HepG2 (cell line): ENCODE data around the gene RNF25. TPM values are rescaled to one million over a fixed set of nuclear protein-coding genes. Genes with fewer than 3 reads are reported as not detected.

Source experiments
- ATAC-seq: fragments of 200-7000 bp; cut with Tn5 transposase; 3 replicates; pipeline ENCODE4 v1.9.1; 2020; ENCODE audit warnings: mild to moderate bottlenecking, moderate library complexity
- BruUV-seq: library from RNA; stranded (reverse); fragments of 400-500 nt; replicated peaks from 2 replicates; lab custom pipeline; 2021; lab: Mats Ljungman, UMichigan
- CTCF ChIA-PET: fragments of 300-600 bp; formaldehyde crosslinking; extraction: SDS; loops from one replicate; lab custom pipeline; 2021; ENCODE audit warnings: low total read pairs, inconsistent platforms, low intra/inter-chr PET ratio; lab: Yijun Ruan, JAX
- POLR2A ChIA-PET: fragments of 350-600 bp; sonication (Branson Sonifier 250); formaldehyde crosslinking; loops from one replicate; lab custom pipeline; 2020; ENCODE audit warnings: antibody characterized with exemption, inconsistent platforms; lab: Yijun Ruan, JAX
- DNase-seq: peaks from one replicate; pipeline ENCODE4 v3.0.0-alpha.2; 2015; ENCODE audit warnings: low spot score
- FAIRE-seq: peaks from 3 replicates; lab custom pipeline; 2011; peaks lifted over from hg19 to GRCh38; lab: Jason Lieb, UNC
- H2AFZ ChIP-seq: one replicate; pipeline ENCODE4 v1.6.1; 2011; ENCODE audit warnings: low read length, inconsistent platforms
- H3K27ac ChIP-seq: fragments of 300-600 bp; 3 replicates; pipeline ENCODE4 v1.8.0; 2011; ENCODE audit warnings: mixed run types, mild to moderate bottlenecking, mixed read lengths, low read length, inconsistent platforms; ENCODE audit not compliant: insufficient read depth; ENCODE audit errors: extremely low read length
- H3K27me3 ChIP-seq, 2 experiments: fragments of 200-600 bp in 1 of 2; 2 replicates in 1 of 2; 3 replicates in 1 of 2; pipeline versions ENCODE4 v1.6.0 to v1.8.0; 2011; ENCODE audit warnings: low read length in 2 of 2, mild to moderate bottlenecking in 2 of 2, moderate library complexity in 2 of 2, inconsistent platforms in 1 of 2; ENCODE audit not compliant: insufficient read depth in 2 of 2, control insufficient read depth in 1 of 2
- H3K36me3 ChIP-seq, 2 experiments: fragments of 200-600 bp in 1 of 2; replicated peaks in 1 of 2; 2 replicates in 1 of 2; 3 replicates in 1 of 2; pipeline versions ENCODE4 v1.5.1 to v1.8.0; 2011; ENCODE audit warnings: low read length in 2 of 2, inconsistent platforms in 1 of 2; ENCODE audit not compliant: insufficient read depth in 2 of 2, control insufficient read depth in 1 of 2
- H3K4me1 ChIP-seq: 2 replicates; pipeline ENCODE4 v1.5.1; 2012; ENCODE audit warnings: low read length, inconsistent platforms; ENCODE audit not compliant: insufficient read depth
- H3K4me2 ChIP-seq: 2 replicates; pipeline ENCODE4 v1.6.0; 2011; ENCODE audit warnings: low read depth, low read length, inconsistent platforms
- H3K4me3 ChIP-seq, 3 experiments: fragments of 200-600 bp in 1 of 3; sonication (generic), shearing (Covaris generic) in 1 of 3; replicated peaks in 1 of 3; 2 replicates each; pipeline ENCODE4 v1.5.1; 2011 to 2016; ENCODE audit warnings: low read length in 3 of 3, inconsistent platforms in 2 of 3, low read depth in 2 of 3, mild to moderate bottlenecking in 2 of 3, control low read depth in 1 of 3, mixed read lengths in 1 of 3; ENCODE audit not compliant: insufficient read depth in 1 of 3
- H3K79me2 ChIP-seq: one replicate; pipeline ENCODE4 v1.6.1; 2011; ENCODE audit warnings: low read length, inconsistent platforms; ENCODE audit not compliant: insufficient read depth
- H3K9ac ChIP-seq: 2 replicates; pipeline ENCODE4 v1.6.0; 2011; ENCODE audit warnings: mild to moderate bottlenecking, low read depth, low read length, inconsistent platforms; ENCODE audit not compliant: insufficient read depth
- H3K9me3 ChIP-seq: 2 replicates; pipeline ENCODE4 v1.5.1; 2012; ENCODE audit warnings: mild to moderate bottlenecking, low read length
- H4K20me1 ChIP-seq: 2 replicates; pipeline ENCODE4 v1.6.0; 2011; ENCODE audit warnings: inconsistent platforms, mild to moderate bottlenecking, low read length, moderate library complexity; ENCODE audit not compliant: insufficient read depth
- CAMTA2 ChIP-seq: sonication (generic); formaldehyde crosslinking; IDR thresholded peaks from 2 replicates; pipeline ENCODE4 v1.4.0; 2020; ENCODE audit warnings: mild to moderate bottlenecking, missing genetic modification reagents, borderline replicate concordance
- EEA1 ChIP-seq: sonication (generic); formaldehyde crosslinking; IDR thresholded peaks from 2 replicates; pipeline ENCODE4 v1.5.1; 2020; ENCODE audit warnings: mild to moderate bottlenecking, missing genetic modification reagents, borderline replicate concordance
- MAFF ChIP-seq: IDR thresholded peaks from 2 replicates; pipeline ENCODE4 v1.6.1; 2011; ENCODE audit warnings: low read depth, low read length, improper control_type of control experiment
- MTA1 ChIP-seq: sonication (generic); formaldehyde crosslinking; IDR thresholded peaks from 2 replicates; pipeline ENCODE4 v1.4.0; 2020; ENCODE audit warnings: missing genetic modification reagents, mild to moderate bottlenecking, borderline replicate concordance
- SNAPC5 ChIP-seq: sonication (generic); formaldehyde crosslinking; IDR thresholded peaks from 2 replicates; pipeline ENCODE4 v1.8.1; 2023; ENCODE audit warnings: mild to moderate bottlenecking, missing genetic modification reagents, borderline replicate concordance
- TFAP4 ChIP-seq: sonication (generic); IDR thresholded peaks from 2 replicates; pipeline ENCODE4 v1.6.1; 2016; ENCODE audit warnings: low read depth, borderline replicate concordance
- ZBTB10 ChIP-seq: sonication (generic); formaldehyde crosslinking; IDR thresholded peaks from 2 replicates; pipeline ENCODE4 v1.4.0; 2020; ENCODE audit warnings: missing genetic modification reagents, borderline replicate concordance
- ZFP36L2 ChIP-seq: sonication (generic); formaldehyde crosslinking; IDR thresholded peaks from 2 replicates; pipeline ENCODE4 v1.4.0; 2020; ENCODE audit warnings: missing genetic modification reagents
- WGBS: methylation state at CpG from one replicate; pipeline ENCODE4 v1.1.6; 2017; ENCODE audit warnings: low lambda C conversion rate; 5-methylcytosine and 5-hydroxymethylcytosine counted together
- in situ Hi-C: cut with HindIII; loops from 2 replicates; pipeline ENCODE4 v1.10.0; 2017; ENCODE audit warnings: low pct_unique_long_range_greater_than_20kb; ENCODE audit not compliant: extremely low pct_ligation_motif_present
- intact Hi-C: fragments of 100-400 bp; cut with micrococcal nuclease; formaldehyde crosslinking; loops from one replicate; pipeline ENCODE4 v1.10.0; 2022; ENCODE audit not compliant: unreplicated experiment
- polyA plus RNA-seq, 8 experiments: library from polyadenylated mRNA; depleted of rRNA in 3 of 8; stranded (reverse) in 7 of 8; unstranded in 1 of 8; fragments of >200 nt; fragmentation: Illumina TruSeq in 4 of 8; extraction: Trizol in 4 of 8; gene quantifications; 2 replicates each; pipeline versions ENCODE4 v1.2.1 to v1.2.3, GENCODE V29; 2011 to 2016; ENCODE audit warnings: low read depth in 4 of 8, missing spikeins in 1 of 8, mixed read lengths in 1 of 8; ENCODE audit not compliant: insufficient read depth in 1 of 8
- total RNA-seq, 5 experiments: library from RNA; depleted of rRNA; stranded (reverse); fragments of >200 nt; fragmentation: Illumina TruSeq; extraction: Trizol; gene quantifications; 2 replicates each; pipeline ENCODE4 v1.2.3, GENCODE V29; 2016; ENCODE audit warnings: low read depth in 1 of 5
- TF ChIP-seq, protein P1 (sequence below): sonication (generic); formaldehyde crosslinking; IDR thresholded peaks from 2 replicates; pipeline ENCODE4 v1.4.0; 2020; ENCODE audit warnings: missing genetic modification reagents
- TF ChIP-seq, protein P2 (sequence below): fragments of 450-650 bp; IDR thresholded peaks from 2 replicates; pipeline ENCODE4 v1.6.1; 2016
- TF ChIP-seq, protein P3 (sequence below): sonication (generic); formaldehyde crosslinking; IDR thresholded peaks from 2 replicates; pipeline ENCODE4 v1.9.0; 2021; ENCODE audit warnings: missing genetic modification reagents, borderline replicate concordance

RNF25 gene
- total and polyA plus RNA-seq, 2 of the 13 experiments (the other 11 are each of a cell fraction or from before 2014, with no cell fraction given) = 37.0 to 87.6 TPM

DNA sequence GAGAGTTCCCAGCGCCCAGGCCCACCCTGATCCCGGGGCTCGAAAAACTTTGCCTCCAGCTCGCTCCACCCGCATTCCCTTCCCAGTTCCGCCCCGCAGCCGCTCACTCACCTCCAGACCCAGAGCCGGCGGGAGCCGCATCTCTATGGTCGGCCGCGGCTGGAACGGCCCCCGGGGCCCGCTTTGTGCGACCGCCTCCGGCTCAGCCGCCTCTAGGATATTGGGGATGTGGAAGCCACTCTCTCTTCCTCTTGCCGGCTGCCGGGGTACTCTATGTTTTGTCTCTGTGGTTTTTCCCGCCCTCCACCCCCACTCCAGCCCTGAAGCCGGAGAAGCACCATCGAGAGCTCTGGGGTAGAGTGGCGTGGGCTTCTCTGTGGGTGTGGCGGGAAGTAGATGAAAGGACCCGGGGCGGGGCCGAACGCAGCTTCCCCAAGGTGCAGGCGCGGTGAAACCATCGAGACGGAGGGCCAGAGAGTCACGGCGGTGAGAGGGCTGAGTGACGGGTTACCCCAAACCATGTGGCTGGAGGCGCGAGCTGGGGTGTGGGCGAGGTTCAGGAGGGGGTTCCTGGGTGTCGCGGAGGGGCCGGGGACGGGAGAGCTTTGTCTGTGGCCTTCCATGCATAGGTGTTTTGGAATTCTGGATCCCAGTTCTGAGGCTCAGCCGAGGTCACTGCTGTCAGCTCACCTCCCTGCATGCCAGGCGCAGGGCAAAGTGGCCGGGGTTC is 12.4 kb downstream of the RNF25 start, which contains the start of the genes BCS1L and ZNF142:
Gene BCS1L (plus strand): TSS at position 426 of the 730 bp plus-strand sequence. CDS start 1,305 bp downstream, outside the sequence.
Gene ZNF142 (minus strand): TSS at position 366 of the 730 bp plus-strand sequence. CDS start 3,194 bp downstream, outside the sequence.
- intact Hi-C loops = loop anchor here (1.0 to 2.0 kb wide), 4 partner anchors 28 to 147 kb away; partner anchors contain the start of genes CNOT9, CYP27A1 and USP37
- FAIRE-seq = peak; percentile 95
- peak within 1 kb of the TSS; percentile 79 for H2AFZ ChIP-seq
- ChIA-PET CTCF (interaction anchor here (1.2 to 3.2 kb wide), 2 partner anchors 28 to 189 kb away, joined by 4 to 41 read pairs; no protein-coding TSS in a partner anchor), POLR2A (interaction anchor here (0.6 to 5.8 kb wide), 27 partner anchors 9 to 728 kb away, joined by 3 to 130 read pairs (median 5); partner anchors contain the start of genes AAMP, CNPPD1, CTDSP1 and CYP27A1)
- H3K4me3 ChIP-seq = peak within 1 kb of the TSS; percentile 78 to 92 (median 80)
- H3K27me3 ChIP-seq = no peaks in the 10 kb centered on the region; a peak in 1 of 5 replicates
- peak; percentile 89 for DNase-seq
- in situ Hi-C loops = no loop called here
- H3K36me3 ChIP-seq = peaks cover 24 to 60% of the 10 kb centered on the region in 2 experiments
- BruUV-seq = no TSS peak
- no peaks in the 10 kb centered on the region for H4K20me1 ChIP-seq
- no peaks in the 10 kb centered on the region for H3K9me3 ChIP-seq
- peak within 1 kb of the TSS; percentile 59 for H3K27ac ChIP-seq
- peak; percentile 96 for ATAC-seq
- H3K4me2 ChIP-seq = peak within 1 kb of the TSS; percentile 95
- 1% methylated on average over 37 of the region's 49 CpGs for WGBS
- peaks cover 24% of the 10 kb centered on the region for H3K4me1 ChIP-seq
- H3K79me2 ChIP-seq = peaks cover 20% of the 10 kb centered on the region
- H3K9ac ChIP-seq = peak within 1 kb of the TSS; percentile 73
- TF ChIP-seq ZFP36L2 (no peak), MTA1 (peak; percentile 88; the same call in 1 of the 2 replicates), EEA1 (0 out of 2 replicates have a peak, but pooled peaks have one; percentile 73), ZBTB10 (peak; percentile 67; the same call in 1 of the 2 replicates), MAFF (no peak), CAMTA2 (no peak; the same call in 1 of the 2 replicates), TFAP4 (peak; percentile 16; the same call in 1 of the 2 replicates), SNAPC5 (0 out of 2 replicates have a peak, but pooled peaks have one; percentile 41)
- TF ChIP-seq, protein P1, sequence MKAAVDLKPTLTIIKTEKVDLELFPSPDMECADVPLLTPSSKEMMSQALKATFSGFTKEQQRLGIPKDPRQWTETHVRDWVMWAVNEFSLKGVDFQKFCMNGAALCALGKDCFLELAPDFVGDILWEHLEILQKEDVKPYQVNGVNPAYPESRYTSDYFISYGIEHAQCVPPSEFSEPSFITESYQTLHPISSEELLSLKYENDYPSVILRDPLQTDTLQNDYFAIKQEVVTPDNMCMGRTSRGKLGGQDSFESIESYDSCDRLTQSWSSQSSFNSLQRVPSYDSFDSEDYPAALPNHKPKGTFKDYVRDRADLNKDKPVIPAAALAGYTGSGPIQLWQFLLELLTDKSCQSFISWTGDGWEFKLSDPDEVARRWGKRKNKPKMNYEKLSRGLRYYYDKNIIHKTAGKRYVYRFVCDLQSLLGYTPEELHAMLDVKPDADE (CRISPR knock-in tag) = no peak
- TF ChIP-seq, protein P2, sequence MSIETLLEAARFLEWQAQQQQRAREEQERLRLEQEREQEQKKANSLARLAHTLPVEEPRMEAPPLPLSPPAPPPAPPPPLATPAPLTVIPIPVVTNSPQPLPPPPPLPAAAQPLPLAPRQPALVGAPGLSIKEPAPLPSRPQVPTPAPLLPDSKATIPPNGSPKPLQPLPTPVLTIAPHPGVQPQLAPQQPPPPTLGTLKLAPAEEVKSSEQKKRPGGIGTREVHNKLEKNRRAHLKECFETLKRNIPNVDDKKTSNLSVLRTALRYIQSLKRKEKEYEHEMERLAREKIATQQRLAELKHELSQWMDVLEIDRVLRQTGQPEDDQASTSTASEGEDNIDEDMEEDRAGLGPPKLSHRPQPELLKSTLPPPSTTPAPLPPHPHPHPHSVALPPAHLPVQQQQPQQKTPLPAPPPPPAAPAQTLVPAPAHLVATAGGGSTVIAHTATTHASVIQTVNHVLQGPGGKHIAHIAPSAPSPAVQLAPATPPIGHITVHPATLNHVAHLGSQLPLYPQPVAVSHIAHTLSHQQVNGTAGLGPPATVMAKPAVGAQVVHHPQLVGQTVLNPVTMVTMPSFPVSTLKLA = peak; percentile 46
- TF ChIP-seq, protein P3, sequence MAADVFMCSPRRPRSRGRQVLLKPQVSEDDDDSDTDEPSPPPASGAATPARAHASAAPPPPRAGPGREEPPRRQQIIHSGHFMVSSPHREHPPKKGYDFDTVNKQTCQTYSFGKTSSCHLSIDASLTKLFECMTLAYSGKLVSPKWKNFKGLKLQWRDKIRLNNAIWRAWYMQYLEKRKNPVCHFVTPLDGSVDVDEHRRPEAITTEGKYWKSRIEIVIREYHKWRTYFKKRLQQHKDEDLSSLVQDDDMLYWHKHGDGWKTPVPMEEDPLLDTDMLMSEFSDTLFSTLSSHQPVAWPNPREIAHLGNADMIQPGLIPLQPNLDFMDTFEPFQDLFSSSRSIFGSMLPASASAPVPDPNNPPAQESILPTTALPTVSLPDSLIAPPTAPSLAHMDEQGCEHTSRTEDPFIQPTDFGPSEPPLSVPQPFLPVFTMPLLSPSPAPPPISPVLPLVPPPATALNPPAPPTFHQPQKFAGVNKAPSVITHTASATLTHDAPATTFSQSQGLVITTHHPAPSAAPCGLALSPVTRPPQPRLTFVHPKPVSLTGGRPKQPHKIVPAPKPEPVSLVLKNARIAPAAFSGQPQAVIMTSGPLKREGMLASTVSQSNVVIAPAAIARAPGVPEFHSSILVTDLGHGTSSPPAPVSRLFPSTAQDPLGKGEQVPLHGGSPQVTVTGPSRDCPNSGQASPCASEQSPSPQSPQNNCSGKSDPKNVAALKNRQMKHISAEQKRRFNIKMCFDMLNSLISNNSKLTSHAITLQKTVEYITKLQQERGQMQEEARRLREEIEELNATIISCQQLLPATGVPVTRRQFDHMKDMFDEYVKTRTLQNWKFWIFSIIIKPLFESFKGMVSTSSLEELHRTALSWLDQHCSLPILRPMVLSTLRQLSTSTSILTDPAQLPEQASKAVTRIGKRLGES = no peak
